Fibroblast of skin of right quadriceps (primary cell): ENCODE measurements around the gene IGDCC3.

ENCODE experiments used
- DNase-seq: peaks from one replicate; pipeline ENCODE4 v3.0.0-alpha.2; 2013

Gene IGDCC3

GRCh38 chr15:65338823-65339222, 39.0 kb downstream of the IGDCC3 start:
- no peak for DNase-seq

GRCh38 chr15:65338366-65338765, 39.4 kb downstream of the IGDCC3 start:
- no peak for DNase-seq

GRCh38 chr15:65337436-65338070, 40.2 kb downstream of the IGDCC3 start:
- no peak for DNase-seq

- DNase-seq, result no peak
These were observed 41.0 kb downstream of the IGDCC3 start for GRCh38 chr15:65336493-65337435.

DNA sequence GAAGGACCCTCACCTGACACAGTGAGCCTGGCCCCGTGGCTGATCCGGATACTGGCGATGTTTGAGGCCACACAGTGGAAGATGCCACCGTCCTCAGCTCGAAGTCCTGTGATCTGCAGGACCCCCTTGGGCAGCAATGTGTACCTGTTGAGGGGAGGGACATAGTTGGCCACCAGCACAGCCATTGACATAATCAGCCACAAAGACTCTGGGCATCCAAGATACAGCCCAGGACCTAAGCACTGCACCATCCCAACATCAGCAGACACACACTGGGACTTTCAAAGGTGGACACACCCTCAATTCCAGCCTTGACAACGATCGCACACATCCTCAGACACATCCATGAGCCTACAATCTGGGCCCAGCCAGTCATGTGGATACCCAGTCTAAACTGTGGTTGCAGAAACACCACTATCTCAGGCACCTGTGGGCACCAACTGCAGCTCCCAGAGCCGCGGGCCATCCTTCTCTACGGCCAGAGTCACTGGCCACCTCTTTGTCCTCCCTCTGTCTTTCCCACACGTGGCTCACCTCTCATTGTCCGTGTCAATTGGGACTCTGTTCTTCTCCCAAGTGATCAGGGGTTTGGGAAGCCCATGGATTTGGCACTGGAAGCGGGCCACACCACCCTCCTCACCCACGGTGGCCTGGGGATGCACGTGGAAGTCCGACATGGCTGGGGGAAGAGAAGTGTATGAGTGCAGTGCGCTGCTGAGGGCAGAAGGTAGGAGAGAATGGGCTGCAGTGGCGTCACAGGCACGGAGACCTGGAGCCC, 42.3 kb downstream of the IGDCC3 start:
- no peak for DNase-seq

- no peak for DNase-seq
These were observed 43.1 kb downstream of the IGDCC3 start for GRCh38 chr15:65334586-65335231.

- no peak for DNase-seq
These were observed 43.9 kb downstream of the IGDCC3 start for GRCh38 chr15:65333856-65334255.

- DNase-seq, result no peak
These were observed 44.5 kb downstream of the IGDCC3 start for GRCh38 chr15:65333148-65333820.

DNA sequence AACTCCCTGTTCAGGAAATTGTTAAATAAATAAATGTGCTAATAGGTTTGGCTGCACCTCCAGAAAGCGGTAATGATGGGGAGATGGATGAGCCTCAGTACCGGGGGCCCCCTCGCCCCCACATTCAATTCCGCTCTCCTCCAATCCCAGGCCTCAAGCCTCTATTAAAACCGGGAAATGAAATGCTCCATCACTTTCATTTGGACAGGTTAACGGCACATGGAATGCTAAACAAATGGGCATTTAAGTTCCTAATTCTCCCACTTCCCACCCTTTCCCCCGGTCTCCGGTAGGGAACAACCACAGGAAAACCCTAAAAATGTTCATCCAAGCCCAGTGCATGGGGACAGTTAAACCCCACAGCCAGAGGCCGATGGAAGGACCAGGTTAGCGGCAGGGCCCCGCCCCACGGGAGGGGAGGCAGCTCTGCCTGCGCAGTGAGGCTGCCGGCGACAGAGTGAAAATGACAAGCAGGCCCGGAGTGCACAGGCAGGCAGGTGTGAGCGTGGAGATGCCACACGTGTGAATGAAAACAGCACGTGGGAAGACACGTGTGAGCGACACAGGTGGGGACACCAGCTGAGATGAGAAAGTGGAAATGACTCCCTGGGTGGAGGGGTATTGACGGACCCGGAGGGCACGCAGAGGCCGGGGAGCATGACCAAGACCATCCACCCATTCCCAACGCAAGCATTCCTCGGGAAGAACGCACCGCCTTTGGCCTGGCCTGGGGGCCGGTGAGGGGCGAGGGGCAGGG, 45.2 kb downstream of the IGDCC3 start:
- no peak for DNase-seq

DNA sequence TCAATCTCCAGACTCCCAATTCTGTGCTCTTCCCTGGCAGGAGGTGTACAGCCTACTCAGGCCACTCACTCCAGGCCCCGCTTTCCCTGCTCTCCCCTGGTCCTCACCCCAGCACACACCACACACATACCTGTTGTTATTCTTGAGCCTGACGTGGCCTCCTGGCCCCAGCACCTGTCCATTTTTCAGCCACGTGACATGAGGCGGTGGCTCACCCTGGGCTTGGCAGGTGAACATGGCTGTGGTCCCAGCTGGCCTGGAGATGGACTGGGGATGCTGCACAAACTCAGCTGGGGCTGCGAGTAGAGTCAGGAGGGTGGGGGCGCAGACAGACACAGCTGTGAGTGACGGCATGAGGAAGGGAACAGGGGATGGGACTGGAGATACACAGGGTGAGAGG, 46.0 kb downstream of the IGDCC3 start:
- no peak for DNase-seq

GRCh38 chr15:65330934-65331645, 46.7 kb downstream of the IGDCC3 start:
- DNase-seq, result no peak

- no peak for DNase-seq
These were observed 47.6 kb downstream of the IGDCC3 start for GRCh38 chr15:65329984-65330735.

GRCh38 chr15:65329288-65329983, 48.4 kb downstream of the IGDCC3 start:
- no peak for DNase-seq

- no peak for DNase-seq
These were observed 49.1 kb downstream of the IGDCC3 start for GRCh38 chr15:65328506-65329287.

GRCh38 chr15:65327651-65328393, 50.0 kb downstream of the IGDCC3 start:
- DNase-seq, result no peak

- no peak for DNase-seq
These were observed 51.0 kb downstream of the IGDCC3 start for GRCh38 chr15:65326818-65327217.

GRCh38 chr15:65326117-65326526, 51.7 kb downstream of the IGDCC3 start:
- no peak for DNase-seq

- DNase-seq, result peak; percentile 53
These were observed 54.7 kb downstream of the IGDCC3 start for GRCh38 chr15:65323071-65323511.
